ENCODE measurements around the gene CD28. TPM values are rescaled to one million over a fixed set of nuclear protein-coding genes. Genes with fewer than 3 reads are reported as not detected.
"Not testable (repeated sequence)": the region's sequence is repeated elsewhere in the genome, so short reads cannot be mapped to it uniquely, and the experiment has no call there.

Gene CD28
- polyA plus RNA-seq, 4 donors: under 0.01 to 1.0 (median 0.27) TPM

DNA sequence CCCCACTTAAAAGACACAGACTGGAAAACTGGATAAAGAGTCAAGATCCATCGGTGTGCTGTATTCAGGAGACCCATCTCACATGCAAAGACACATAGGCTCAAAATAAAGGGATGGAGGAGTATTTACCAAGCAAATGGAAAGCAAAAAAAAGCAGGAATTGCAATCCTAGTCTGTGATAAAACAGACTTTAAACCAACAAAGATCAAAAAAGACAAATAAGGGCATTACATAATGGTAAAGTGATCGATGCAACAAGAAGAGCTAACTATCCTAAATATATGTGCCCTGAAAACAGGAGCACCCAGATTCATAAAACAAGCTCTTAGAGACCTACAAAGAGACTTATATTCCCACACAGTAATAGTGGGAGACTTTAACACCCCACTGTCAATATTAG is 8.7 kb upstream of the CD28 start:
- not testable (repeated sequence) for H3K9me3 ChIP-seq (ENCODE audit: control insufficient read depth in 2 of 2, insufficient read depth in 1 of 2, low read depth in 1 of 2, low read length in 1 of 2); DNase-seq; H3K36me3 ChIP-seq (ENCODE audit: control insufficient read depth in 3 of 3, insufficient read depth in 2 of 3, low read depth in 1 of 3, low read length in 3 of 3); H3K27me3 ChIP-seq (ENCODE audit: control insufficient read depth in 3 of 3, insufficient read depth in 3 of 3, low read length in 3 of 3); H3K27ac ChIP-seq (ENCODE audit: low read depth in 1 of 3, low read length in 2 of 3); FAIRE-seq; H3K4me3 ChIP-seq (ENCODE audit: low read depth in 1 of 3, low read length in 3 of 3); H3K4me1 ChIP-seq (ENCODE audit: control insufficient read depth in 3 of 3, insufficient read depth in 2 of 3, low read depth in 1 of 3, low read length in 2 of 3)
- 92 to 98% (median 93%) methylated on average over 2 of the region's 2 CpGs for WGBS, 3 donors

DNA sequence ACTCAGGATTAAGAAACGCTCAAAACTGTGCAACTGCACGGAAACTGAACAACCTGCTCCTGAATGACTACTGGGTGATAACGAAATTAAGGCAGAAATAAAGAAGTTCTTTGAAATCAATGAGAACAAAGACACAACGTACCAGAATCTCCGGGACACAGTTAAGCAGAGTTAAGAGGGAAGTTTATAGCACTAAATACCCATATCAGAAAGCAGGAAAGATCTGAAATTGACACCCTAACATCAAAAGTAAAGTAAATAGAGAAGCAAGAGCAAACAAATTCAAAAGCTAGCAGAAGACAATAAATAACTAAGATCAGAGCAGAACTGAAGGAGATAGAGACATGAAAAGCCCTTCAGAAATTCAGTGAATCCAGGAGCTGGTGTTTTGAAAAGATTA is 8.0 kb upstream of the CD28 start:
- not testable (repeated sequence) for H3K27me3 ChIP-seq (ENCODE audit: control insufficient read depth in 3 of 3, insufficient read depth in 3 of 3, low read length in 3 of 3); DNase-seq; H3K36me3 ChIP-seq (ENCODE audit: control insufficient read depth in 3 of 3, insufficient read depth in 2 of 3, low read depth in 1 of 3, low read length in 3 of 3); H3K27ac ChIP-seq (ENCODE audit: low read depth in 1 of 3, low read length in 2 of 3); FAIRE-seq; H3K9me3 ChIP-seq (ENCODE audit: control insufficient read depth in 2 of 2, insufficient read depth in 1 of 2, low read depth in 1 of 2, low read length in 1 of 2); H3K4me1 ChIP-seq (ENCODE audit: control insufficient read depth in 3 of 3, insufficient read depth in 2 of 3, low read depth in 1 of 3, low read length in 2 of 3); H3K4me3 ChIP-seq (ENCODE audit: low read depth in 1 of 3, low read length in 3 of 3)
- WGBS, 3 donors: 65 to 69% (median 65%) methylated on average over 5 of the region's 5 CpGs

DNA sequence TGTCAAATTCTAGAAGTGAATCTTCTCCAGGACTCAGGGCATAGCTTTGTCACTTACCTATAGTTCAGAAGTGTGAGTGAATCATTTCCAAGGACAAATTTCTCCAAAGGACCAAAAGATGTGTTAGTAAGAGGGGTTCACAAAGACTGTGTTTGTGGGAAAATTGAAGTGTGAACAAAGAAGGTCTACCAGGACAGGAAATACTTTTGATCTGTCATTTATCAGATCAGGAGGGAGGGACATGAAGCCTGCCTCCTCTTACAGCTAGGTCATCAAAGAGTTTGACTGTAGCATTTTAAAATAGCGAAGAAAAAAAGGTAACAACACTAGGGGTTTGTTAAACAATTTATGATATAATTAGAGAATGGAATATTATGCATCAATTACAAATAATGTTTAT is 2.0 kb upstream of the CD28 start:
- peaks cover 0 to 4% (median 0%) of the 10 kb centered on the region in 3 donors for H3K4me1 ChIP-seq (ENCODE audit: control insufficient read depth in 3 of 3, insufficient read depth in 2 of 3, low read depth in 1 of 3, low read length in 2 of 3)
- no peaks in the 10 kb centered on the region for H3K27me3 ChIP-seq (ENCODE audit: control insufficient read depth in 3 of 3, insufficient read depth in 3 of 3, low read length in 3 of 3)
- no peak overlapping the region for H3K4me3 ChIP-seq (ENCODE audit: low read depth in 1 of 3, low read length in 3 of 3)
- H3K36me3 ChIP-seq (ENCODE audit: control insufficient read depth in 3 of 3, insufficient read depth in 2 of 3, low read depth in 1 of 3, low read length in 3 of 3): no peaks in the 10 kb centered on the region
- WGBS, 3 donors: 79 to 92% (median 86%) methylated on average over 1 of the region's 1 CpG
- H3K27ac ChIP-seq (ENCODE audit: low read depth in 1 of 3, low read length in 2 of 3): peak overlapping the region in 1 of 3 donors; percentile 16
- no peak for FAIRE-seq
- DNase-seq: no peak
- H3K9me3 ChIP-seq (ENCODE audit: control insufficient read depth in 2 of 2, insufficient read depth in 1 of 2, low read depth in 1 of 2, low read length in 1 of 2): no peaks in the 10 kb centered on the region

DNA sequence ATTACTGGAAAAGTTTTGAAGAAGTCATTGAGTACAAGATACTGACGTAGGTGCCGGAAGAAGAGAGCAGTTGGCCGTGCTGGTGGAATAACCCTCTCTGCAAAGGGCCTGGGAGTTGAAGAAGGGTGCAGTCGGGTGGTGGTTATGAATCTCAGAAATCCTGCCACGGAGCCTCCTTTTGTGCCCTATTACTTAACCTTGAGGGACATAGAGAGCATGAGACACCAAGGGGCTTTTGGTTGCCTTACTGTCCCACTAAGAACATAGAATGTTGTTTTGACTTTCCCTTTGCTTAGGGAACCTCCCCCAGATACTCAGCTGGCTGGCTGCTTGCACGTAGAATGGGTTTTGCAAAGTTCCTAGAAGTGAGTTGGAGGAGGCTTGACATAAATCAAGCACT is 1.3 kb upstream of the CD28 start:
- Histone ChIP-seq H3K9me3 (ENCODE audit: control insufficient read depth in 2 of 2, insufficient read depth in 1 of 2, low read depth in 1 of 2, low read length in 1 of 2) (no peaks in the 10 kb centered on the region), H3K27ac (ENCODE audit: low read depth in 1 of 3, low read length in 2 of 3) (peak overlapping the region in 1 of 3 donors; percentile 38), H3K4me1 (ENCODE audit: control insufficient read depth in 3 of 3, insufficient read depth in 2 of 3, low read depth in 1 of 3, low read length in 2 of 3) (peaks cover 0 to 4% (median under 1%) of the 10 kb centered on the region in 3 donors), H3K36me3 (ENCODE audit: control insufficient read depth in 3 of 3, insufficient read depth in 2 of 3, low read depth in 1 of 3, low read length in 3 of 3) (no peaks in the 10 kb centered on the region), H3K27me3 (ENCODE audit: control insufficient read depth in 3 of 3, insufficient read depth in 3 of 3, low read length in 3 of 3) (no peaks in the 10 kb centered on the region), H3K4me3 (ENCODE audit: low read depth in 1 of 3, low read length in 3 of 3) (no peak overlapping the region)
- DNase-seq (no peak), FAIRE-seq (no peak)
- WGBS, 3 donors: 81 to 91% (median 83%) methylated on average over 6 of the region's 6 CpGs

DNA sequence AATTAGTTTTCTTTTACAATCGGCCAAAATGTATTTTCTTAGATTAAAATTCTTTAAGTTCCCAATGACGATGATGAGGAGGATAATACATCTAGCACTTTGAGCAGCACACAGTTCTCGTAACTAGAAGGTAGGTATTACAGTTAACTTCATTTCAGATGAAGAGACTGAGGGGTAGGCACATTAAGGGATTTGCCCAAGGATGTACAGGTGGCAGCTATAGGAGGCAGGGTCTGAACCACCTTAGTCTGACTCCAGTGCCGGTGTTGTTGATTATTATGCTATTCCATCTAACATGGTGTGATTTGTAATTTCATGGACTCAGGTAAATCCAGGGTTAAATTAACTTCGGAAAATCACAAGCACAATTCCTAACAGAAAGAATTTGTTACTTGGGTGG is 1.1 kb downstream of the CD28 start:
- Histone ChIP-seq H3K9me3 (ENCODE audit: control insufficient read depth in 2 of 2, insufficient read depth in 1 of 2, low read depth in 1 of 2, low read length in 1 of 2) (no peaks in the 10 kb centered on the region), H3K36me3 (ENCODE audit: control insufficient read depth in 3 of 3, insufficient read depth in 2 of 3, low read depth in 1 of 3, low read length in 3 of 3) (no peaks in the 10 kb centered on the region), H3K27me3 (ENCODE audit: control insufficient read depth in 3 of 3, insufficient read depth in 3 of 3, low read length in 3 of 3) (no peaks in the 10 kb centered on the region), H3K4me3 (ENCODE audit: low read depth in 1 of 3, low read length in 3 of 3) (no peak overlapping the region), H3K4me1 (ENCODE audit: control insufficient read depth in 3 of 3, insufficient read depth in 2 of 3, low read depth in 1 of 3, low read length in 2 of 3) (peaks cover 0 to 5% (median 4%) of the 10 kb centered on the region in 3 donors), H3K27ac (ENCODE audit: low read depth in 1 of 3, low read length in 2 of 3) (peak overlapping the region in 1 of 3 donors; percentile 12)
- 84 to 93% (median 86%) methylated on average over 5 of the region's 5 CpGs for WGBS, 3 donors
- FAIRE-seq (no peak), DNase-seq (no peak)

DNA sequence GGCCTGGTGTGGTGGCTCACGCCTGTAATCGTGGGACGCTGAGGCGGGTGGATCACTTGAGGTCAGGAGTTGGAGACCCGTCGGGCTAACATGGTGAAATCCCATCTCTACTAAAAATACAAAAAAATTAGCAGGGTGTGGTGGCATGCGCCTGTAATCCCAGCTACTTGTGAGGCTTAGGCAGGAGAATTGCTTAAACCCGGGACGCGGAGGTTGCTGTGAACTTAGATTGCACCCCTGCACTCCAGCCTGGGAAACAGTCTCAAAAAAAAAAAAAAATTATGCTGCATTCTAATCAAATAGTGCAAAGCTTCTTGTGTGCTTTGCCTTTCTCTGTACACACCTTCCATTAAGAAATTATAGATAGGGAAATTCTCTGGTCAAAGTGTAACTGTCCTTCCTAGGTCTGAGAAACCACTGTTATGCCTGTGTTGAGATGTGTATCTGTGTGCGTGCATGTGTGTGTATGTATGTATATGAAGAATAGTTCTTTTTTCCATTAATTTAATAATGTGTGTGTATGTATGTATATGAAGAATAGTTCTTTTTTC is 2.5 kb downstream of the CD28 start:
- peak overlapping the region in 1 of 3 donors; percentile 68 for H3K27ac ChIP-seq (ENCODE audit: low read depth in 1 of 3, low read length in 2 of 3)
- FAIRE-seq (no peak), DNase-seq (peak; percentile 35 to 46)
- WGBS, 3 donors: 69 to 83% (median 71%) methylated on average over 11 of the region's 11 CpGs
- no peaks in the 10 kb centered on the region for H3K27me3 ChIP-seq (ENCODE audit: control insufficient read depth in 3 of 3, insufficient read depth in 3 of 3, low read length in 3 of 3)
- no peaks in the 10 kb centered on the region for H3K36me3 ChIP-seq (ENCODE audit: control insufficient read depth in 3 of 3, insufficient read depth in 2 of 3, low read depth in 1 of 3, low read length in 3 of 3)
- H3K4me1 ChIP-seq (ENCODE audit: control insufficient read depth in 3 of 3, insufficient read depth in 2 of 3, low read depth in 1 of 3, low read length in 2 of 3): peaks cover 0 to 5% (median 4%) of the 10 kb centered on the region in 3 donors
- H3K4me3 ChIP-seq (ENCODE audit: low read depth in 1 of 3, low read length in 3 of 3): peak overlapping the region in 1 of 3 donors; percentile 13
- H3K9me3 ChIP-seq (ENCODE audit: control insufficient read depth in 2 of 2, insufficient read depth in 1 of 2, low read depth in 1 of 2, low read length in 1 of 2): no peaks in the 10 kb centered on the region

DNA sequence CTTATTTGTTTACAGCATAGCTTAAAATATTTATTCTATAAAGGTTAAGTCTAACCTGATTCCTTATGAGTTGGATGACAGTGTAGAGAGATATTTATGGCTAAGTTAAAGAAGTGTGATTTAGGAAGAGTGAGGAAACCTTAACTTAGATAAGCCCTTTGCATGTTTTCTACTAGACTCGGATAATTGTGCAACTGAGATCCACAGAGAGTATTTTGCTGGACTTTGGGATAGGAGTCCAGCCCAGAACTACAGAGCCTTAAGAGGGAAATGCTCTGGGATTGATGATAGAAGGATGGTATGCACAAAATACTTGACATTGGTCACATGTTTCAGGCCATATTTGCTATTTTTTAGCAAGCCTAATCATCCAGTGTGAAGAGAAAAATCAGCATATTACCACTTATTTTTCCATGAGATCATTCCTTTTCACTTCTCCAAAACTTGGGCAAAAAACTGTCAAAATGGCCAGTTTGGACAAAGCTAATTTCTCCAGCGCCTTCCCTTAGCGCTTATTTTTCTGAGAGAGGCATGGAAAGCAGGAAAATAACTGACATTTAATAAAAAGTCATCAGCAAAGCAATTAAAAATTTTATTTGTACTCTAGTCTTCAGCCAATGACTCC is 3.1 kb downstream of the CD28 start:
- WGBS, 3 donors: 71 to 78% (median 73%) methylated on average over 3 of the region's 3 CpGs
- no peak overlapping the region for H3K4me3 ChIP-seq (ENCODE audit: low read depth in 1 of 3, low read length in 3 of 3)
- H3K4me1 ChIP-seq (ENCODE audit: control insufficient read depth in 3 of 3, insufficient read depth in 2 of 3, low read depth in 1 of 3, low read length in 2 of 3): peaks cover 0 to 5% (median 4%) of the 10 kb centered on the region in 3 donors
- DNase-seq: peak in 1 of 2 donors; percentile 49
- H3K9me3 ChIP-seq (ENCODE audit: control insufficient read depth in 2 of 2, insufficient read depth in 1 of 2, low read depth in 1 of 2, low read length in 1 of 2): no peaks in the 10 kb centered on the region
- H3K27ac ChIP-seq (ENCODE audit: low read depth in 1 of 3, low read length in 2 of 3): no peak overlapping the region
- H3K27me3 ChIP-seq (ENCODE audit: control insufficient read depth in 3 of 3, insufficient read depth in 3 of 3, low read length in 3 of 3): no peaks in the 10 kb centered on the region
- peak; percentile 78 for FAIRE-seq
- H3K36me3 ChIP-seq (ENCODE audit: control insufficient read depth in 3 of 3, insufficient read depth in 2 of 3, low read depth in 1 of 3, low read length in 3 of 3): no peaks in the 10 kb centered on the region

DNA sequence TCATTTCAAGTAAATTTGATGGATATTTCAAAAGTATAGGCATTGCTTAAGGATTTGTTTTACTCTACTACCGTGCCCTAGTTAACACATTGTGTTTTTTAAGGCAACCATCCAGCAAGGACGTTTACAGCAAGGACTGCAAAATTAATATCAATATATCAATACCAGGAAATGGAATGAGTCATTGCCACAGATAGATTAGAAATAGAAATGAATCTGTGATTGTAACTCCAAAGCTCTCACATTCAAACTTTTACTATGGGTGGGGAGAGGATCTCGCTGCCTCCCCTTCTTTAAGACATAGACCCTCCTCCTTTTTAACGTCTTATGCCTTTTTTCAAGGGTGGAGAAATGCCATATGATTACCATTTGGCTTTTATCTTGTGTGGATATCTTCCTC is 3.8 kb downstream of the CD28 start:
- H3K4me1 ChIP-seq (ENCODE audit: control insufficient read depth in 3 of 3, insufficient read depth in 2 of 3, low read depth in 1 of 3, low read length in 2 of 3): peaks cover 0 to 5% (median 4%) of the 10 kb centered on the region in 3 donors
- 44 to 48% (median 45%) methylated on average over 4 of the region's 4 CpGs for WGBS, 3 donors
- no peak overlapping the region for H3K27ac ChIP-seq (ENCODE audit: low read depth in 1 of 3, low read length in 2 of 3)
- no peaks in the 10 kb centered on the region for H3K9me3 ChIP-seq (ENCODE audit: control insufficient read depth in 2 of 2, insufficient read depth in 1 of 2, low read depth in 1 of 2, low read length in 1 of 2)
- DNase-seq (no peak), FAIRE-seq (no peak)
- no peaks in the 10 kb centered on the region for H3K27me3 ChIP-seq (ENCODE audit: control insufficient read depth in 3 of 3, insufficient read depth in 3 of 3, low read length in 3 of 3)
- no peak overlapping the region for H3K4me3 ChIP-seq (ENCODE audit: low read depth in 1 of 3, low read length in 3 of 3)
- no peaks in the 10 kb centered on the region for H3K36me3 ChIP-seq (ENCODE audit: control insufficient read depth in 3 of 3, insufficient read depth in 2 of 3, low read depth in 1 of 3, low read length in 3 of 3)

DNA sequence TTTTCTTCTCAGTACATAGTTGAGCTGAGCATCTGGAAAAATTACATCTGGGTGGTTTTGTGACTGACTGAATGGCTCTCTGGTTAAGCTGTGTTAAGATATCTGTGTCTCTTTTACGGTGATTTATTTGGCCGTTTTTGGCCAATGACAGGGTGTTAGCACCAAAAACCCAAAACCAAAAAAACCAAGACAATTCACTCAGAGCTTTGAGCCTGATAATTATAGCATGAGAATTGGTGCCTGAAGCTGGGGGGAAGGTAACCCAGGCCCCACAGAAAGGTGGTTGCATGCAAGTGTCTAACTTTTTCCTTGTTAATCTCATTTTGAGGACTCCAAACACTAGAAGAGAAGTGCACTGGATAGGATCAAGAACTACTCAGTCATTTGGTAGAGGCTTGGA is 4.5 kb downstream of the CD28 start:
- DNase-seq: no peak
- Histone ChIP-seq H3K4me1 (ENCODE audit: control insufficient read depth in 3 of 3, insufficient read depth in 2 of 3, low read depth in 1 of 3, low read length in 2 of 3) (peaks cover 0 to 5% (median 4%) of the 10 kb centered on the region in 3 donors), H3K36me3 (ENCODE audit: control insufficient read depth in 3 of 3, insufficient read depth in 2 of 3, low read depth in 1 of 3, low read length in 3 of 3) (no peaks in the 10 kb centered on the region), H3K9me3 (ENCODE audit: control insufficient read depth in 2 of 2, insufficient read depth in 1 of 2, low read depth in 1 of 2, low read length in 1 of 2) (no peaks in the 10 kb centered on the region), H3K27me3 (ENCODE audit: control insufficient read depth in 3 of 3, insufficient read depth in 3 of 3, low read length in 3 of 3) (no peaks in the 10 kb centered on the region), H3K27ac (ENCODE audit: low read depth in 1 of 3, low read length in 2 of 3) (no peak overlapping the region), H3K4me3 (ENCODE audit: low read depth in 1 of 3, low read length in 3 of 3) (no peak overlapping the region)
- FAIRE-seq: no peak
- WGBS, 3 donors: 73 to 88% (median 74%) methylated on average over 2 of the region's 2 CpGs
